GM18502 (cell line): ENCODE measurements around the gene CDKN2B.

Source experiments
- ATAC-seq: cut with Tn5 transposase; IDR thresholded peaks from one replicate; pipeline ENCODE4 v1.9.1; 2021; ENCODE audit warnings: mild to moderate bottlenecking; ENCODE audit not compliant: unreplicated experiment, poor library complexity

CDKN2B gene

GRCh38 chr9:21995666-21996398, 13.3 kb downstream of the CDKN2B start:
- peak; percentile 25 for ATAC-seq

- ATAC-seq = peak; percentile 85
Observed at GRCh38 chr9:21995006-21995665, 14.0 kb downstream of the CDKN2B start.

- ATAC-seq = peak; percentile 48
Observed at GRCh38 chr9:21994556-21995005, 14.5 kb downstream of the CDKN2B start, which contains the start of gene CDKN2B-AS1. TSS of gene CDKN2B-AS1 (plus strand) at chr9:21994791.

DNA sequence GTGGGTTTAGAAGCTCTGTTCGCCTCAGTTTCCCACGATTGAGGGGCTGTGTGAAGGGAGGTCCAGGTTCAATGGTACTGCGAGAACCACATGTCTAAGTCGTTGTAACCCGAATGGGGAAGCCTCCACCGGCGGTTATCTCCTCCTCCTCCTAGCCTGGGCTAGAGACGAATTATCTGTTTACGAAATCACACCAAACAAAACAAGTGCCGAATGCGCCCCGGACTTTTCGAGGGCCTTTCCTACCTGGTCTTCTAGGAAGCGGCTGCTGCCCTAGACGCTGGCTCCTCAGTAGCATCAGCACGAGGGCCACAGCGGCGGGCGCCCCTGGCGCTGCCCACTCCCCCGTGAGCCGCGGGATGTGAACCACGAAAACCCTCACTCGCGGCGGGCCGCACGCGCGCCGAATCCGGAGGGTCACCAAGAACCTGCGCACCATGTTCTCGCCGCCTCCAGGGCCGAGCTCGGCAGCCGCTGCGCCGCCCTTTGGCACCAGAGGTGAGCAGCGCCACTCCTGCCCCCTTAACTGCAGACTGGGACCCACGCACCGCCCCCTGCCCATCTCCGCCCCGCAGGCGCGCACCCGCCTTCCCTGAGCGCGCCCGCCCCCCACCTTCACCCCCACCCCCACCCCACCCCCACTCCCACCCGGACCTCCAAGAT, 15.1 kb downstream of the CDKN2B start, which contains the start of gene CDKN2A:
TSS of gene CDKN2A (minus strand) at position 500 of the 663 bp plus-strand sequence.
- peak; percentile 49 for ATAC-seq

- ATAC-seq = no peak
Observed at GRCh38 chr9:21993007-21993406, 16.1 kb downstream of the CDKN2B start.

DNA sequence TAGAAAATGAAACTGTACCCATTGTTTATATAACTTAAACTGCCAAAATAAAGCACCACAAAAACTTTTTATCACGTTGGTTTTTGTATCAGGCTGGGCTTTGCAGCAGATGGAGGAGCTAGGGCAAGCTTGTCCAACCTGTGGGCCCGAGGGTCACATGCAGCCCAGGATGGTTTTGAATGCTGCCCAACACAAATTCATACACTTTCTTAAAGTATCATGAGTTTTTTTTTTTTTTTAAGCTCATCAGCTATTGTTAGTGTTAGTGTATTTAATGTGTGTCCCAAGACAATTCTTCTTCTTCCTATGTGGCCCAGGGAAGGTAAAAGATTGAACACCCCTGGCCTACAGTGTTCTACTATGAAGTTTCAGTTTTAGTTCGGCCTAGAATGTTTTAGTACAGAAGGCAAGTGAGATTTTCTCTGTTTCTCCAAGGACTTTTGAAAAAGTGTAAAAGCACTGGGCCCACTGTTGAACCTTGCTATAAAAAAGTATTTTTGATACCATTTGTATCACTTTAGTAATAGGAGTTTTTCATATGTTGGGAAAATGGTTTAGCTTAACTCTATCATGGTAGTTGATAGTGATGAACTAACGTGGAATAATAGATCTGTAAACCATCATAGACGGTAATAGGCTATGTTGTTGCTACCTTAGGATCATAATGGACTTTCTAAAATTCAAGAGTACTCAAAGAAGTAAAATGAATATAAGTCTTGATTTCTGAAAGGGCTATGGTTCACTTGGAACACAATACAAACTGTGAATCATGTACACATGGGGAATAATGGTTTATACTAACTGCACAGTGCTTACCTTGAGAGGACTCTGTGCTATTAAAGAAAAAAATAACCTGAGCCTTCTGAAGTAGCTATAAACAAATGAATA, 17.8 kb downstream of the CDKN2B start:
- no peak for ATAC-seq

DNA sequence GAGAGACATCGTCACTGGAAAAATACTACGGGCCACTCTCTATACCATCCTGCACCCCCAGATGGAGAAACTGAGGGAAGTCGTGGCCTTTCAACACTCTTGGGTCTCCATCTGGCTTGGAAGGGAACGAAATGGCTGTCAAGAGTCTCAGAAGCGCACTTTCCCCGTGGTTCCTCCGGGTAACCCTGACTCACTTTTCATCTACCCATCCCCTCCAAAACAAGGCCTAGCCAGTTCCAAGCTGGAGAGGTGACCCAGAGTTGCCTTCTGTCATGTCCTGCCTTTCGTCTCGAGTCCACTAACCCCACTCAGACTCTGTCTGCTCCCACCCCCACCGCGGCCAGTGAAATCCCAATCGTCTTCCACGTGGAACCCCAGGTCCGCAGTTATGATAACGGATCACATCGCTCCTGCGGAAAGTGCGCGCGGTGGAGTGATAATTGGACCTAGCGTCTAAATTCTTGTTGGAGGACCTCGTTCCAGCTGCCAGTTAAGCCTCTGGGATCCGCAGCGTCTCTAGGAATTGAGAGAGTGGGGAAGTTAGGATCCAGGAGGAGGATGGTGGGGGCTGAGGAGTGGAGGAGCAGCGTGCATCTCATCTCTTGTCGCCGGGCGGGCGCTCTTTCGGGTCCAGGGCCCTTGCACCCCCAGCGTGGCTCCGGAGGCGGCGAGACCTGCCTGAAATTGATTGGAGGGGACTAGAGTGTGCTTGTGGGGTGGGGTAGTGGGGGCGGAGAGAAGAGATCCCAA, 19.5 kb downstream of the CDKN2B start:
- no peak for ATAC-seq

DNA sequence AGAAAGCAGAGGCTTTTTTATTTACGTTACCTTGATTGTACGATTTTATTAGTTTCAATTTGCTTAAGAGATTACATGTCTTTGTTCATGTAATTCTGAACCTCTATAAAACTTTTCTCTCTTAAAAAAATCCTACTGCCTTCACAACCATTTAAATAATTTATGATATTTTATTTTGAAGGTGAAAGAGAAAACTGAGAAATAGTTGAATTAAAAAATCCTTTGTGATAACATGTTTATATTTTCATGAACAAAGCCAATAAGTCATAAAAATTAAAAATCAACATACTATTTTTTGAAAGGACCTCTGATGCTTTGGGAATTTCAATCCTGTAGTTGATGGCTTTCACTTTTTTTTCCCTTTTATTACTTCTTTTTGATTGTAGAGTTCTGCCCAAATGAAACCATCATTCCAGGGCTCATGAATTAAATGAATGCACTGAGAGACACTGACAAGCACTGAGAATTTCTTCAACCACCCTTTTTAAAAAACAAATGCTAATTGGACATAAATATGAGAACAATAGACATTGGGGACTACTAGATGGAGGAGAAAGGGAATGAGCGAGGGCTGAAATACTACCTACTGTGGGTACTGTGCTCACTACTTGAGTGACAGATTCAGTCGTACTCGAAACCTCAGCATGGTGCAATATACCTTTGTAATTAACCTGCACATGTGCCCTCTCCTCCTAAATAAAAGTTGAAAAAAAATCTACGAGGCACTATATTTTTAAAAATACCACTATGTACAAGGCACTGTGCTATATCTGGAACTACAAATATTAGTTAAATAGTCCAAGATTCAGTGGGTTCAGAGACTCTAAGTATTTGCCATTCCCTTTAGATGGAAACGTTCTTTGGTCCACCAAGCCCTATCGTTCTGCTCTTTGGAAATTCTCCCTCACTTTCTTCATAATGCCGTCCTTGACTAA, 20.8 kb downstream of the CDKN2B start:
- ATAC-seq = no peak

DNA sequence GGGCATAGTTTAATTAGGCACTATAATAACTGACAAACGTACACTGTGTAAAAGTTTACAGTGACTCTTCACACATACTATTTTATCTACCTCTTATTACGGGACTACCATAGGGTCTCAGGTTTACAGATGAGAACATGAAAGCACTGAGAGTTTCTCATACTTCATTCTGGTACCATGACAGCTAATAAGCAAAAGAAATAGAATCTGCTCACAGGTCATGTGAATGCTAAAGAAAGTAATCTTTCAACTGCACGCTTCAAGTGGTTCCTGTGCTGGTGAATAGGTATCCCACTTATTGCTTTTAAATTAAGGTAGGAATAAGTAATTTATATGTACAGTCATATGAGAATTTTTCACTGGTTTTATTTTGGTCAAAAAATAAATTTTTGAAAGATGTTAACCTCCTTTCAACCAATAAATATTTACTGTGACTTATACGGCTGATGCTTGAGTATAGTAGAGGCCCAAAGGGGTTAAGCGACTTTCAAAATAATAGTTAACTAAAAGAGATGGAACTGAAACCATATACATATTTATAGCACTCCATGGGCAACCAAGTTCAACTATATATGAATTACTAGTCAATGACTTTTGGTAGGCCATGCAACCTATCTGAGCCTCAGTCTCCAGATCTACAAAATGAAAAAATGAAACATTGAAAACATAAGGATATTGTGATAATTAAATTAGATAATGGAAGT, 23.0 kb downstream of the CDKN2B start:
- ATAC-seq = no peak

GRCh38 chr9:21984101-21984500, 25.0 kb downstream of the CDKN2B start:
- no peak for ATAC-seq

DNA sequence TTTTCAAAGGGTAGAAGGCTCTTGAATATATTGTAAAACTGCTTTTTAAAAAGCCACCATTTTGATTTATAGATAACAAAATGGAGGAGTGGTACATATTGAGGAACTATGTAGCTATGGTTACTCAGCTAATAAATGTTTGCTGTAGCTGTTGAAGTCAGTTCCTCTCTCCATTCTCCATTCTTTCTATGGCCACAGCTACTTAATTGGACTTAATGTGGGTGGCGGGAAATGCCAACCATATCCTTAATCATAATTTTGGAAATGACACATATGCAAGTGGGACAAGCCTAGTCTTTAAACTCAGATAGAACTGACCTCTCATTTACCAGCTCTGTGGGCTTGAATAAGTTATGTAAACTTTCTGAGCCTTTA, 25.6 kb downstream of the CDKN2B start:
- no peak for ATAC-seq

- no peak for ATAC-seq
Observed at GRCh38 chr9:21982861-21983560, 26.1 kb downstream of the CDKN2B start.

- ATAC-seq = no peak
Observed at GRCh38 chr9:21982391-21982790, 26.7 kb downstream of the CDKN2B start.

DNA sequence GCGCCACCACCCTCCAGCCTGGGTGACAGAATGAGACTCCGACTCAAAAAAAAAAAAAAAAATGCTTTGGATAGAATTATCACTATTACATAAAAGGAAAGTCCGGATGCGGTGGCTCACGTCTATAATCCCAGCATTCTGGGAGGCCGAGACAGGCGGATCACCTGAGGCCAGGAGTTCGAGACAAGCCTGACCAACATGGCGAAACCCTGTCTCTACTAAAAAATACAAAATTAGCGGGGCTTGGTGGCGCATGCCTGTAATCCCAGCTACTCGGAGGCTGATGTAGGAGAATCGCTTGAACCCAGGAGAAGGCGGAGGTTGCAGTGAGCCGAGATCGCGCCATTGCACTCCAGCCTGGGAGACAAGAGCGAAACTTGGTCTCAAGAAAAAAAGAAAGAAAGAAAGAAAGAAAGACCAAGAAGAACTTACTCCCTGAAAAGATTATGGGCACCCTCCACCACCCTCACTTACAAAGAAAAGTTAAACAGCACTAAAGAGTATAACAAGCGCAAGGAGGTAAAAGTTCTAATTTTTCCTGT, 32.7 kb downstream of the CDKN2B start:
- ATAC-seq = no peak

DNA sequence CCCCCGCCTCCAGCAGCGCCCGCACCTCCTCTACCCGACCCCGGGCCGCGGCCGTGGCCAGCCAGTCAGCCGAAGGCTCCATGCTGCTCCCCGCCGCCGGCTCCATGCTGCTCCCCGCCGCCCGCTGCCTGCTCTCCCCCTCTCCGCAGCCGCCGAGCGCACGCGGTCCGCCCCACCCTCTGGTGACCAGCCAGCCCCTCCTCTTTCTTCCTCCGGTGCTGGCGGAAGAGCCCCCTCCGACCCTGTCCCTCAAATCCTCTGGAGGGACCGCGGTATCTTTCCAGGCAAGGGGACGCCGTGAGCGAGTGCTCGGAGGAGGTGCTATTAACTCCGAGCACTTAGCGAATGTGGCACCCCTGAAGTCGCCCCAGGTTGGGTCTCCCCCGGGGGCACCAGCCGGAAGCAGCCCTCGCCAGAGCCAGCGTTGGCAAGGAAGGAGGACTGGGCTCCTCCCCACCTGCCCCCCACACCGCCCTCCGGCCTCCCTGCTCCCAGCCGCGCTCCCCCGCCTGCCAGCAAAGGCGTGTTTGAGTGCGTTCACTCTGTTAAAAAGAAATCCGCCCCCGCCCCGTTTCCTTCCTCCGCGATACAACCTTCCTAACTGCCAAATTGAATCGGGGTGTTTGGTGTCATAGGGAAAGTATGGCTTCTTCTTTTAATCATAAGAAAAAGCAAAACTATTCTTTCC, 34.2 kb downstream of the CDKN2B start:
- peak; percentile 83 for ATAC-seq

GRCh38 chr9:21974343-21974721, 34.8 kb downstream of the CDKN2B start:
- no peak for ATAC-seq

GRCh38 chr9:21972361-21972760, 36.7 kb downstream of the CDKN2B start:
- ATAC-seq = no peak
